ENCODE data around the gene C19orf33.

C19orf33 gene

DNA sequence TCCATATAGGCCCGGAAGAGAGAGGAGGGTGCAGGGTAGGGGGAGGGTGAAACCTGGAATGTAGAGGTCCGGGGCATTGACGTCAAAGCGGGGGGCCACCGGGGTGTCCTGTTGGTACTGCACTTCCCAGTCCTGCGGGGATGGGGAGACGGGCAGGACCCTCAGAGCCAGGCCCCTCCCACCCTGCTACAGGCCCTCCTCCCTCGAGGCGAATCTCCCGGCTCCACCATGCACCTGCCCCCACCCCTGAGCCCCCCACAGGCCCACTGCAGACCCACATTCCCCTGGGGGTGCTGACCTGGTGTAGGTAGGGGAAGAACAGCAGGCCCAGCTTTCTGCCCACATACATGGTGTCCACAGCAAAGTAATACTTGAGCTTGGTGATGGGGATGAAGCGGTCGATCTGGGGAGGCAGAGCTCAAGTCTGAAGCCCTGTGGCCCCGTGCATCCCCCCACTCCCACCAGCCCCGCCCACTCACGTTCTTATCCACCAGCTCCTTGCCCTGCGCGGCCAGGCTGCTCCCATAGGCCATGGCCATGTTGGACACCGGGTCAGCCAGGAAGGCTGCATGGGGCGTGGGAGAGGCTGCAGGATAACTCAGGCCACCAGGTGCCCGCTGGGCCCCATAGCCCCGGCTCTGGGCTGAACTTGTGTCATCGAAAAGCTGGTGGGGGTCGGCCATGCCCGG, 5.0 kb downstream of the C19orf33 start:
- DNase-seq (ENCODE audit: low spot score) = no peak

DNA sequence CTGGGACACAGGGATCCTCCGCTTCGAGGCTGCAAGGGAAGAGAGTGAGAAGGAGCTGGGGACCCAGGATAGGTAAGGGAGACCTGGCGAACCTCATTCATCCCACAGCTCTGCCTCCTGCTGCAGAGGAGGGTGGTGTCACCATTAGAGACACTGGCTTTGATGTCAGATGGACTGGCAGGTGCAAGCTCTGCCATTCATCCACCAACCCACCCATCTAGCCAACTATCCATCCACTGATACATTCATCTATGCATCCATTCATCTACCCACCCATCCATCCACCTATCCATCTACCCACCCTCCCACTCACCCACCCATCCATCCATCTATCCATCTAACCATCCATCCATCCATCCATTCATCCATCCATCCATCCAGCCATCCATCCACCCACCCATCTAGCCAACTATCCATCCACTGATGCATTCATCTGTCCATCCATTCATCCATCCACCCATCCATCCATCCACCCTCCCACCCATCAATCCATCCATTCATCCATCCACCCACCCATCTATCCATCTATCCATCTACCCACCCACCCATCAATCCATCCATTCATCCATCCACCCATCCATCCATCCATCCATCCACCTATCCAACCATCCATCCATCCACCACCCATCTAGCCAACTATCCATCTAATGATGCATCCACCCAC, 5.7 kb downstream of the C19orf33 start:
- DNase-seq (ENCODE audit: low spot score) = no peak

DNA sequence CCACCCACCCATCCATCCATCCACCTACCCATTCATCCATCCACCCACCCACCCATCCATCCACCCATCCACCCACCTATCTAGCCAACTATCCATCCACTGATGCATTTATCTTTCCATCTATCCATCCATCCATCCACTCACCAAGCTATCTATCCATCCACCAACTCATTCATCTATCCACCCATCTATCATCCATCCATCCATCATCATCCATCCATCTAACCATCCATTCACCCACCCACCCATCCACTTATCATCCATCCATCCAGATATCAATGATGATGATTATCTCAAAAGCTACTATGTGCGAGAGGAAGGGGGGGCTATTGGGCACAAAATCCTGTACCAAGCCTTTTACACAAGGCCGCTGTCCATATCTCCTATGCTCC, 6.2 kb downstream of the C19orf33 start:
- no peak for DNase-seq (ENCODE audit: low spot score)

GRCh38 chr19:38310986-38311385, 6.9 kb downstream of the C19orf33 start:
- no peak for DNase-seq (ENCODE audit: low spot score)

DNA sequence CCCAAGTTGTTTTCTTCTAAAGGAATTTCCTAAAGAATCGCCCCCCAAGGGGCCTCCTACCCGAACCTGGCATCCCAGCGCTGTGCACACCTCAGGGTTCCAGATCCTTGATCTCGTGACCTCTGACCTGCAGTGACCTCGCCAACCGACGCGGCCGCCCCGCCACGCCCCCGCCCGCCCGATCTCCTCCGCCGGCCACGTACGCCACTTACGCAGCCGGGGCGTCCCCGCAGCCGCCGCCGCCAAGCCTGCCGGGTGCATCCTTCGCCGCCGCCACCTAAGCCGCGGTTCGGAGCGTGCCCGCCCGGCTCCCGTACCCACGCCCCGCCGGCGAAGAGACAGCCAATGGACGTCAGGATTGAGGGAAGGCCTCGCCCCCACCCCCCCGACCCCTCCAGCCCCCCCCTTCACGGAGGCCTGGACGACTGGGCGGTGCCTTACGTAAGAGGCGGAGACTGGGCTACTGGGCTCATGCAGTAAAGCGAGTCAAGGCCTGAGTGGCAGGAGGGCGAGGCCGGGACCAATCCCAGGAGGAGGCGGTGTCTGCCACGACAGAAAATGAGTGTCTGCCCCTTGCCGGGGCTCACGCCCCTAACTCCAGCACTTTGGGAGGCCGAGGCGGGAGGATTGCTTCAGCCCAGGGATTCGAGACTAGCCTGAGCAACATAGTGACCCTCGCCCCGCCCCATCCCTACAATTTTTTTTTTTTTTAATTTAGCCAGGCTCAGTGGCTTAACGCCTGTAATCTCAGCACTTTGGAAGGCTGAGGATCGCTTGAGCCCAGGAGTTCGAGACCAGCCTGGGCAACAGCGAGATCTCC, 11.8 kb downstream of the C19orf33 start, which contains the start of gene YIF1B:
Gene YIF1B, minus strand, starts transcription at position 291 of the 820 bp plus-strand sequence. Its CDS starts 30 bp downstream, at position 261.
- peak; percentile 98 for DNase-seq (ENCODE audit: low spot score)

DNA sequence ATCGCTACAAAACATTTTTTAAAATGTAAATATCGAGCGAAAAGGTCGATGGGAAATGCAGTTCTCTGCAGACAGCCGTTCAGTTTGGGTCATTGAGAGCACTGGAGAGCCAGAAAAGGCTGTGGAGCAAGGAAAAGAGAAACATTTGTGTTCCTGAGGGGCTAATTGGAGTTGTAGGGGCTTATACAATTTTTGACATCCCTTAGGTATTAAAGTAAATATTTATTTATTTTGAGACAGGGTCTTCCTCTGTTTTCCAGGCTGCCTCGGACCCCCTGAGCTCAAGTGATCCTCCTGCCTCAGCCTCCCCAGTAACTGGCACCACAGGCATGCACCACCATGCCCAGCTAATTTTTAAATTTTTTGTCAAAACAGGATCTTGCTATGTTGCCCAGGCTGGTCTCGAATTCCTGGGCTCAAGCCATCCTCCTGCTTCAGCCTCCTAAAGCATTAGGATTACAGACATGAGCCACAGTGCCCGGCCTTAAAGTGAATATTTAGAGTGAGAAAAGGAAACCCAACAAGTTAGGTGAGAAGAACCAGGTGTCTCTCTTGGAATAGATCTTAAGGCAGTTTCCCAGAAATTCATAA, 12.5 kb downstream of the C19orf33 start:
- DNase-seq (ENCODE audit: low spot score) = no peak

GRCh38 chr19:38317104-38317612, 13.1 kb downstream of the C19orf33 start:
- DNase-seq (ENCODE audit: low spot score) = no peak

DNA sequence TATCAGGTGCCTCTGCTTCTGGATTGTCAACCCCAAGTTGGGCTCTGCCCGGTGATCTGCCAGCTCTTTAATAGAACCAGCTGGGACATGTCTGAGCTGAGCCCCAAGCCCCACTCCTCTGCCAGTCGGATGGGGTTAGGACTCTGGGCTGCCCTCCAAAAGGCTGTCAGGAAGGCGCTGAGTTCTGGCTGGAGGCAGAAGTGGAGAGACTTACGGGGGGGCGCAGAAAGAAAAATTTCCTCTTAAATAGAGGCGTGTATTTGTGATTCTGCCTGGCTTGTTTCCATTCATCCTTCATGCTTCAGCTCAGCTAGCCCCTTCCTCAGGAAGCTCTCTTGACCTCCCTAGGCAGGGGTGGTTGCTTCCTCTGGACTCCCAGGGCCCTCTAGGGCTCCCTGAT, 14.6 kb downstream of the C19orf33 start:
- no peak for DNase-seq (ENCODE audit: low spot score)

DNA sequence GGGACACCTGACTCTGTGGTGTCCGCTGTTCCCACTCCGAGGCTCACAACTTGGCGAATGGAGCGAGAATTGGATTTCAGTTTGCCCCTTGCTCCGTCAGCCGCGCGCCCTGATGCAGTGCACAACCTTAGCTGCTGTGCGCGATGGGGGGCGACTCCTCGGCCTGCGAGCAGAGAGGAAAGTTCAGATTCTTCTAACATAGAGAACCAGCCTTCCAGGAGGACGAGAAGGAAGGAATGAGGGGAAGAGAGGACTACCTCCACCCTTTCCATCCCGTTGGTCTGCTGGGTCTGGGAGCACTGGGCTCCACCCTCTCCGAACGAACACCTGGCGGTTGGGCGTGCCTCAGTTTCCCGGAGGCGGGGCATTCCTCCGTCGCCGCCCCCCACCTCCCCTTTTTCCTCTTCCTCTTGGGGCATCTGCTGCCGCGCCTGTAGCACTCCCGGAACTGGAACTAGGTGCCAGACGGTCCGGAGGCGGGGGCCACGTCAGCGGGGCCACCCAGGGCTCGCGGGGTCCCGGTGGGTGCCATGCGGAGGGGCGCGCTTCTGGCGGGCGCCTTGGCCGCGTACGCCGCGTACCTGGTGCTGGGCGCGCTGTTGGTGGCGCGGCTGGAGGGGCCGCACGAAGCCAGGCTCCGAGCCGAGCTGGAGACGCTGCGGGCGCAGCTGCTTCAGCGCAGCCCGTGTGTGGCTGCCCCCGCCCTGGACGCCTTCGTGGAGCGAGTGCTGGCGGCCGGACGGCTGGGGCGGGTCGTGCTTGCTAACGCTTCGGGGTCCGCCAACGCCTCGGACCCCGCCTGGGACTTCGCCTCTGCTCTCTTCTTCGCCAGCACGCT, 15.6 kb downstream of the C19orf33 start, which contains the start of gene KCNK6:
Gene KCNK6, plus strand, starts transcription at position 425 of the 838 bp plus-strand sequence. Its CDS starts 106 bp downstream, at position 531.
- peak; percentile 62 for DNase-seq (ENCODE audit: low spot score)

GRCh38 chr19:38320969-38321339, 16.9 kb downstream of the C19orf33 start:
- no peak for DNase-seq (ENCODE audit: low spot score)

DNA sequence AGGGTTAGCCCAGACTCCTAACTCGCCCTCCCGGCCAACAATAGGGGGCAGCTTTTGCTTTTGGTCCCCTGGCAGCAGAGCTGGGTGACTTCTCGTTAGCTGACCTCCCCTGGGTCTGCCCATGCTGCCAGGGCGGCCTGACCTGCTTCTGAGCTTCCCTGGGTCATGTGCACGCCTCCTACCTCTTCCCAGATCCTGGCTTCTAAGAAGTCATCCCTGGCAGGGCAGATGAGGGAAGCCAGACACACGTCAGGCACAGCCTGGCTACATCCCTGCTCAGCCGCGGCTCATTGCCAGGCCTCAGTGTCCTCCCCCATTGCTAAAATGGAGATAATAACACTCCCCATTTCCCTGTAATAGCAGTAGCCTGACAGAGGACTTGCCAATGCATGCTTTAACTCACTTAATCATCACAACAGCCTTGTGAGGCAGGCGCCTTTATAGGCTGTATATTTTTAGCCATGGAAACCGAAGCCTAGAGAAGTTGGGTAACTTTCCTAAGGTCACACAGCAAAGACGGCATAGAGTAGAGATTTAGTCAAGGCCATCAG, 17.7 kb downstream of the C19orf33 start:
- no peak for DNase-seq (ENCODE audit: low spot score)

DNA sequence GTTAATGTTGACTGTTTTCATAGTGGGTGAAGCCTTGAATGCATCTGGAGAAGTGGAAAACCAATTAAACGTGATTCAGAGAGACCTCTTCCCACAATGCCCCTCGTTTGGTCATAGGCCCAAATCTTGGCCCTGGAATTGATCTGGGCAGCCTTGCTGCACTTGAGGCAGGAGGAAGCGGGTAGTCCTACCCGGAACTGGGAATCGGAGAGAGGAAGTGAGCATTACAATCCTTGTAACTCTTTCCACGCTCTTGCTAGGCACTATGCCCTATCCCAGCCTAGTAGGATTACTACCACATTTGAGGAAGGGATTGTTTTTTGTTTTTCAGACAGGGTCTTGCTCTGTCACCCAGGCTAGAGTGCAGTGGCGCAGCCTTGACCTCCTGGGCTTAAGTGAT, 19.2 kb downstream of the C19orf33 start:
- DNase-seq (ENCODE audit: low spot score) = no peak

- DNase-seq (ENCODE audit: low spot score) = no peak
Measured at GRCh38 chr19:38324431-38324830, 20.4 kb downstream of the C19orf33 start.

DNA sequence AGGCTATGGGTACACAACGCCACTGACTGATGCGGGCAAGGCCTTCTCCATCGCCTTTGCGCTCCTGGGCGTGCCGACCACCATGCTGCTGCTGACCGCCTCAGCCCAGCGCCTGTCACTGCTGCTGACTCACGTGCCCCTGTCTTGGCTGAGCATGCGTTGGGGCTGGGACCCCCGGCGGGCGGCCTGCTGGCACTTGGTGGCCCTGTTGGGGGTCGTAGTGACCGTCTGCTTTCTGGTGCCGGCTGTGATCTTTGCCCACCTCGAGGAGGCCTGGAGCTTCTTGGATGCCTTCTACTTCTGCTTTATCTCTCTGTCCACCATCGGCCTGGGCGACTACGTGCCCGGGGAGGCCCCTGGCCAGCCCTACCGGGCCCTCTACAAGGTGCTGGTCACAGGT, 22.5 kb downstream of the C19orf33 start:
- DNase-seq (ENCODE audit: low spot score) = no peak

DNA sequence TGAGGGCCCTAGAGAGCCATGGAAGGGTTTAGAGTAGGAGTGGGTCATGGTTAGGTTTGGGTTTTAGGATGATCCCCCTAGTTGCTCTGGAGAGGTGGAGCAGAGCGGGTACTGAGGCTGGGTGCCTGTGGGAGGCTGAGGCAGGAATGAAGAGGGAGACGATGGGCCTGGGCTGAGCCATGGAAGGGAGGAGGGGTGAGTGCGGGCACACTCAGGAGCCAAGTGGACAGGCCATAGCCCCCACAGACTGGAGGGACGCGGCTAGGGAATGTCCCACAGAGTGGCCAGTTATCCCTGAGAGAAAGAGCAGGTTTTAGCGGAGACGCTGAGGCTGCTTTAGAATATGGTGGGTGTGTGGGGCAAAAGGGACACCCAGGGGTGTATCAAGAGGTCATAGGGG, 25.6 kb downstream of the C19orf33 start:
- DNase-seq (ENCODE audit: low spot score) = no peak

DNA sequence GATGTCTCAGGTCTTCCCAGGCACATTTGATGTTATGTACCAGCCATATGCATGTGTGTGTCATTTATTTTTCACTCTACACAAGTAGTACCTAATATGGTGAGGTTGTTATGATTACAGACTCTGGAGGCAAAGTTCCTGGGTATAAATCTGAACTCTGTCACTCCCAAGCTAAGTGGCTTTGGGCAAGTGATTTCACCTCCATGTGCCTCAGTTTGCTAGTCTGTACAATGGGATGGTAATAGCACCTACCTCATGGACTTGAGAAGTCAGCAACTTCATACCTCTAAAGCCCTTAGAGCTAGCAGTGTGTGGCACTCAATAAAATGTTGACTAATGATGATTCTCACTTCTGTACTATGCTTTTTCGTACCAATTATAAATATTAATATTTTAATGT, 27.7 kb downstream of the C19orf33 start:
- no peak for DNase-seq (ENCODE audit: low spot score)

- no peak for DNase-seq (ENCODE audit: low spot score)
Measured at GRCh38 chr19:38333245-38333644, 29.2 kb downstream of the C19orf33 start.

- peak; percentile 93 for DNase-seq (ENCODE audit: low spot score)
Measured at GRCh38 chr19:38335949-38336637, 32.0 kb downstream of the C19orf33 start.

- peak; percentile 97 for DNase-seq (ENCODE audit: low spot score)
Measured at GRCh38 chr19:38336638-38337359, 32.7 kb downstream of the C19orf33 start.

DNA sequence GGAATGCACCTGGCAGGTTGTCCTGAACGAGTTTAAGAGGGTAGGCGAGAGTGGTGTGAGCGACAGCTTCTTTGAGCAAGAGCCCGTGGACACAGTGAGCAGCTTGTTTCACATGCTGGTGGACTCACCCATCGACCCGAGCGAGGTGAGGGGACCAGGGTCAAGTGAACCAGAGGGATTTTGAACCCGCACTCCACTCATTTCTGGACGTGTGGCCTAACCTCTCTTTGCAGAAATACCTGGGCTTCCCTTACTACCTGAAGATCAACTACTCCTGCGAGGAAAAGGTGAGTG, 33.3 kb downstream of the C19orf33 start:
- no peak for DNase-seq (ENCODE audit: low spot score)

Data from ecto neural progenitor cell (in vitro differentiated cells).